LNCAP (cell line): Measurements from ENCODE around the gene LEUTX.

Experiments used
- TF ChIP-seq, protein P1 (sequence below): fragments of 450-650 bp; IDR thresholded peaks from 2 replicates; pipeline ENCODE4 v1.5.1; 2017; ENCODE audit warnings: mild to moderate bottlenecking

The LEUTX gene

DNA sequence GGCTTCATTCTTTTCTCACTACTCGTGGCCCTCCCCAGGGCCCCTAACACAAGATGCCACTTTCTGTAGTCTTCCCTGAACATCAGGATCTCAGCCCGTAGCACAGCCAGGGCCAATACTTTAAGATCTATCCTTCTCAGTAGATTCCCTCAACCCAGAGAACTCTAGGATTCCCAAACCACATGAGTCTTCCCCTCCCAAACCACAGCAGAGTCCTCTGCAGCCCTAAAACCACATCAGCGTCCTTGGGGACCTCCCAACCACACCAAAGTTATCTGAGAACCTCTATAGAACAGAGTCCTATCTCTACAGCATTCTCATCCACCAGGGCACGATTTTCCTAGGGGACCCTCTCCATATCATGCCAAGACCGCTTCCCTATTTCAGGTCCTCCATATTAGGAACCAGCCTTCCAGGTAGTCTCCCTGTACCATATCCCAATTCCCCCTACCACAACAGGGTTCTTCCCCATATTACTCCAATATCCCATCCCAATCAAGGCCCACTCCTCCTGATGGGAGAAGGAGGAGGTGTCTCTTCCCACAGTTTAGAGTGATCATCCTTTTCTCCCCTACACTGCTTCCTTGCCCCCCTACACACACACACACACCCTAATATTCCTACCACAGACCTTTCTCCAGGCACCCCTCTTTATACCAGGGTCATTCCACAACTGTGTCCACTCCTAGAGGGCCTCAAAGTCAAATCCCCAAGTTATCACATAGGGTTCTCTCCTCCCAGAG lies 53.9 kb downstream of the LEUTX start:
- TF ChIP-seq, protein P1, sequence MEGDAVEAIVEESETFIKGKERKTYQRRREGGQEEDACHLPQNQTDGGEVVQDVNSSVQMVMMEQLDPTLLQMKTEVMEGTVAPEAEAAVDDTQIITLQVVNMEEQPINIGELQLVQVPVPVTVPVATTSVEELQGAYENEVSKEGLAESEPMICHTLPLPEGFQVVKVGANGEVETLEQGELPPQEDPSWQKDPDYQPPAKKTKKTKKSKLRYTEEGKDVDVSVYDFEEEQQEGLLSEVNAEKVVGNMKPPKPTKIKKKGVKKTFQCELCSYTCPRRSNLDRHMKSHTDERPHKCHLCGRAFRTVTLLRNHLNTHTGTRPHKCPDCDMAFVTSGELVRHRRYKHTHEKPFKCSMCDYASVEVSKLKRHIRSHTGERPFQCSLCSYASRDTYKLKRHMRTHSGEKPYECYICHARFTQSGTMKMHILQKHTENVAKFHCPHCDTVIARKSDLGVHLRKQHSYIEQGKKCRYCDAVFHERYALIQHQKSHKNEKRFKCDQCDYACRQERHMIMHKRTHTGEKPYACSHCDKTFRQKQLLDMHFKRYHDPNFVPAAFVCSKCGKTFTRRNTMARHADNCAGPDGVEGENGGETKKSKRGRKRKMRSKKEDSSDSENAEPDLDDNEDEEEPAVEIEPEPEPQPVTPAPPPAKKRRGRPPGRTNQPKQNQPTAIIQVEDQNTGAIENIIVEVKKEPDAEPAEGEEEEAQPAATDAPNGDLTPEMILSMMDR, result no peak

DNA sequence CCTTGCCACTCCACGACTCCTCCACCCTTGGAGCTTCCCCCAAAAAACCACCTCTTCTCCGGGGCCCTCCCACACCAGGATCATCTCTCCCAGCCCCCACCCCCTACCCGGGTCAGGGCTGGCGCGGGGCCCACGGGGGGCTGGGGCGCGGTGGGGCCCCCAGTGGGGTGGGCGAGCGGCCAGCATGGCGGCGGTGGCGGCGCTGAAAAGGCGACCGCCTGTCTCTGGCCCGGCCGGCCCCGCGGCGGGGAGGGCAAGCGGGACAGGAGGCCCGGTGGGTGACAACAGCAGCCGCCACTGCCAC lies 54.5 kb downstream of the LEUTX start:
- TF ChIP-seq, protein P1, result no peak

DNA sequence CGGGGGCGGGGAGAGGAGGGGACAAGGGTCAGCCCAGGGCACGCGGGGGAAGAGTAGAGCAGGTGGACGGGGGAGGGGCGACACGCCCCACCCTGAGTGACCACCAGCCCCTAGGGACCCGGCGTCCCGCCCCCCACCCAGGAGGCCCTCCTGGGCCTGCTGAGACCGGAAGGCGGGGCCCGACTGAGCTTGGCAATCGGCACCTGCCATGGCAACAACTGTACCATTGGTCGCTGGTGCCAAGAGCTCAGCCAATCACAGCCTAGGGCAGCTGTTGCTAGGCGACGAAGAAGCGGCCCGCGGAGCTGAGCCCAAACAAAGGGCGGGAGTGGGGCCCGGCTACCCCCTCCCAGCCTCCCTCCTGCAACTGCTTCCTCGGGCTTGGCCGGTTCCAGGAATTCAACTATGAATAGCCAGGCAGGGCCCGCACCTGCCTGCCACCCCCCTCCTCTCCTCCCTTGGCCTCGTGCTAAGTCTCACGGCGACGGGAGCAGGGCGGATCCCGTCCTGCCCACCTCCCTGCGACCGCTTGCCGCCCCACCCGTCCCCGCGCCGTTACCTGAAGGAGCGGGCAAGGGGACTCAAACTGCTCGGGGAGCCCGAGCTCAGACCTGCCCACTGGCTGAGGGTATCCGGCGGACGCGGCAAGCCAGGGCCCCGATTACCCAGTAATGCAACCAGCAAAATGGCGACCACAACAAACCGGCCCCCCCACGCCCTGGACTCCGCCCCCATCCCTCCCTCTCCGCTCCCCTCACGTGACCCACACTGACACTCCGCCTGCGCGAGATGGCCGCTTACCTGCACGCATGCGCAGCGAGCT lies 55.0 kb downstream of the LEUTX start, which contains the start of gene DYRK1B:
Gene DYRK1B, minus strand, starts transcription at position 699 of the 823 bp plus-strand sequence. CDS start 2,295 bp downstream, outside the sequence.
- TF ChIP-seq, protein P1, result no peak

DNA sequence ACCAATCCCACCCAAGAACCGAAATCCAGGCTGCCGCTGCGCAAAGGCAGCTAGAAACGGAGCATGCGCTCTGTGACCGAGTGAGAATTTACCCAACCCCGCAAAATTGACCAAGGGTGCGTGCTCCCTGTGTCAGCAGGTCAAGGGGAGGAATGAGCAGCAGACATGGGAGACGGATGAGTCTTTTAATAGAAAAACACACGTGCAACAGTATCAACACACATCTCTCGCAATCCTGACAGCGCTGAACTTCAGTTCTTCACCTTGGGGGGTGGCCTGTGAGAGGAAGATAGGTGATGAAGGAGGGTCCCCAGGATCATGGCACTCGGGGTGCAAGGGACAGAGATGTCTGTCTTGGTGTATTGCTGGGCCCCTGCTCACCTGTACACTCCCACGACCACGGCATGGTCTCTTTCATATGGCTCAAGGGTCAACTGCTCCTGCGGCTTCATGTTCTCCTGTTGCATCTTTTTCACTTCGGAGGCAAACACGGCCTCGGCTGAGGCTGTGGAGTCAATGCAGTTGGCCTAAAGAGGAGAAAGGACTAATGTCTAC lies 55.7 kb downstream of the LEUTX start:
- TF ChIP-seq, protein P1, result no peak
